ENCODE results near the gene FZR1. TPM values are rescaled to one million over a fixed set of nuclear protein-coding genes. Genes with fewer than 3 reads are reported as not detected.

FZR1 gene
- total and polyA plus RNA-seq, 7 donors: 12.8 to 25.8 (median 24.3) TPM

GRCh38 chr19:3477951-3478350, 28.2 kb upstream of the FZR1 start:
- no peaks in the 10 kb centered on the region for H3K36me3 ChIP-seq (ENCODE audit: insufficient read depth in 1 of 2, low read depth in 1 of 2)
- no peak for ATAC-seq
- no peak overlapping the region for H3K27ac ChIP-seq
- no peaks in the 10 kb centered on the region for H3K4me1 ChIP-seq
- no peaks in the 10 kb centered on the region for H3K9me3 ChIP-seq
- DNase-seq: no peak
- peaks cover 0 to 31% (median 14%) of the 10 kb centered on the region in 3 donors for H3K27me3 ChIP-seq (ENCODE audit: insufficient read depth in 3 of 3, low read length in 2 of 3)
- TF ChIP-seq CTCF (IDR thresholded peaks at IDR 0.05): no peak
- intact Hi-C loops (cut with DNase I): no loop called here
- WGBS, 3 donors: 65 to 85% (median 82%) methylated on average over 2 of the region's 2 CpGs
- H3K4me3 ChIP-seq: no peak overlapping the region

GRCh38 chr19:3478409-3479176, 27.5 kb upstream of the FZR1 start:
- ATAC-seq: no peak
- Histone ChIP-seq H3K9me3 (no peaks in the 10 kb centered on the region), H3K27me3 (ENCODE audit: insufficient read depth in 3 of 3, low read length in 2 of 3) (peaks cover 0 to 37% (median 16%) of the 10 kb centered on the region in 3 donors), H3K4me3 (no peak overlapping the region), H3K27ac (no peak overlapping the region), H3K4me1 (no peaks in the 10 kb centered on the region), H3K36me3 (ENCODE audit: insufficient read depth in 1 of 2, low read depth in 1 of 2) (no peaks in the 10 kb centered on the region)
- no peak for DNase-seq
- intact Hi-C loops (cut with DNase I): no loop called here
- TF ChIP-seq CTCF (IDR thresholded peaks at IDR 0.05): no peak
- WGBS, 3 donors: 17 to 25% (median 19%) methylated on average over 27 of the region's 27 CpGs

GRCh38 chr19:3479177-3479833, 26.8 kb upstream of the FZR1 start:
- TF ChIP-seq CTCF (IDR thresholded peaks at IDR 0.05): no peak
- Histone ChIP-seq H3K9me3 (no peaks in the 10 kb centered on the region), H3K4me3 (no peak overlapping the region), H3K4me1 (no peaks in the 10 kb centered on the region), H3K27ac (no peak overlapping the region), H3K27me3 (ENCODE audit: insufficient read depth in 3 of 3, low read length in 2 of 3) (peaks cover 0 to 45% (median 17%) of the 10 kb centered on the region in 3 donors), H3K36me3 (ENCODE audit: insufficient read depth in 1 of 2, low read depth in 1 of 2) (no peaks in the 10 kb centered on the region)
- intact Hi-C loops (cut with DNase I): no loop called here
- WGBS, 3 donors: 28 to 37% (median 34%) methylated on average over 7 of the region's 7 CpGs
- ATAC-seq: peak in 3 of 4 donors; percentile 42 to 68 (median 61)
- no peak for DNase-seq

- H3K36me3 ChIP-seq (ENCODE audit: insufficient read depth in 1 of 2, low read depth in 1 of 2): no peaks in the 10 kb centered on the region
- H3K4me1 ChIP-seq: no peaks in the 10 kb centered on the region
- ATAC-seq: peak in 2 of 4 donors; percentile 25 to 50
- no peak for TF ChIP-seq CTCF (IDR thresholded peaks at IDR 0.05)
- H3K27ac ChIP-seq: no peak overlapping the region
- no peak overlapping the region for H3K4me3 ChIP-seq
- WGBS, 3 donors: 32 to 38% (median 37%) methylated on average over 5 to 9 of the region's 9 CpGs
- H3K27me3 ChIP-seq (ENCODE audit: insufficient read depth in 3 of 3, low read length in 2 of 3): peaks cover 0 to 45% (median 17%) of the 10 kb centered on the region in 3 donors
- H3K9me3 ChIP-seq: no peaks in the 10 kb centered on the region
- intact Hi-C loops (cut with DNase I): loop anchor here in 1 of 2 donors (10.0 kb wide), 1 partner anchor 255 kb away; the partner anchor contains the start of gene CELF5
- DNase-seq: no peak
These were observed 26.3 kb upstream of the FZR1 start for GRCh38 chr19:3479834-3480215.
